B cell (primary cell): Measurements from ENCODE around the gene IER2. TPM values are rescaled to one million over a fixed set of nuclear protein-coding genes. Genes with fewer than 3 reads are reported as not detected.

Experiments used
- ATAC-seq: fragments of 200-7000 bp; cut with Tn5 transposase; one replicate; pipeline ENCODE4 v1.10.0; 2021; ENCODE audit warnings: low read depth, mild to moderate bottlenecking, moderate number of reproducible peaks, moderate library complexity
- CTCF ChIA-PET: fragments of 350-600 bp; sonication (Branson Sonifier 250); formaldehyde crosslinking; loops from one replicate; lab custom pipeline; 2021; ENCODE audit warnings: antibody characterized with exemption, inconsistent platforms; lab: Charles Lee
- POLR2A ChIA-PET: fragments of 350-600 bp; sonication (Branson Sonifier 250); formaldehyde crosslinking; loops from one replicate; lab custom pipeline; 2021; ENCODE audit warnings: antibody characterized with exemption; lab: Charles Lee
- DNase-seq: peaks from one replicate; pipeline ENCODE4 v3.0.0; 2013
- H2AFZ ChIP-seq: 2 replicates; pipeline ENCODE4 v1.6.1; 2012; ENCODE audit warnings: mild to moderate bottlenecking, low read depth, low read length; ENCODE audit not compliant: insufficient read depth, poor library complexity, severe bottlenecking
- H3K27ac ChIP-seq, 2 donors: 1 replicate in 1 of 2; 2 replicates in 1 of 2; pipeline ENCODE4 v1.5.1; 2012 to 2013; ENCODE audit warnings: low read length in 2 of 2, mild to moderate bottlenecking in 2 of 2, moderate library complexity in 1 of 2
- H3K27me3 ChIP-seq, 4 experiments: fragments of 200-600 bp in 1 of 4; sonication (generic) in 1 of 4; replicated peaks in 1 of 4; 1 replicate in 2 of 4; 2 replicates in 2 of 4; pipeline versions ENCODE4 v1.6.1 to v1.7.0; 2013 to 2016; ENCODE audit warnings: low read length in 3 of 4, mild to moderate bottlenecking in 2 of 4, mixed read lengths in 1 of 4, moderate library complexity in 1 of 4; ENCODE audit not compliant: insufficient read depth in 4 of 4, control insufficient read depth in 3 of 4; ENCODE audit errors: control extremely low read depth in 1 of 4
- H3K36me3 ChIP-seq, 2 experiments: replicated peaks in 1 of 2; 1 replicate in 1 of 2; 2 replicates in 1 of 2; pipeline versions ENCODE4 v1.6.1 to v1.7.1; 2013; ENCODE audit warnings: low read length in 1 of 2; ENCODE audit not compliant: insufficient read depth in 2 of 2, control insufficient read depth in 1 of 2; ENCODE audit errors: control extremely low read depth in 1 of 2, extremely low read depth in 1 of 2
- H3K4me1 ChIP-seq, 2 donors: fragments of 200-600 bp in 1 of 2; sonication (generic) in 1 of 2; 1 replicate in 1 of 2; 2 replicates in 1 of 2; pipeline versions ENCODE4 v1.5.1 to v1.6.1; 2013 to 2017; ENCODE audit warnings: low read length in 2 of 2; ENCODE audit not compliant: control insufficient read depth in 2 of 2, insufficient read depth in 2 of 2
- H3K4me2 ChIP-seq: replicated peaks from 2 replicates; pipeline ENCODE3; 2012; ENCODE audit warnings: mild to moderate bottlenecking, low read depth, low read length; ENCODE audit not compliant: poor library complexity, severe bottlenecking
- H3K4me3 ChIP-seq, 5 experiments: fragments of 200-600 bp in 1 of 5; sonication (generic) in 1 of 5; 1 replicate in 3 of 5; 2 replicates in 2 of 5; pipeline versions ENCODE4 v1.5.1 to v1.7.0; 2011 to 2016; ENCODE audit warnings: low read length in 4 of 5, mild to moderate bottlenecking in 4 of 5, low read depth in 2 of 5, control low read depth in 1 of 5, moderate library complexity in 1 of 5; ENCODE audit not compliant: insufficient read depth in 1 of 5; ENCODE audit errors: control extremely low read depth in 1 of 5, extremely low read depth in 1 of 5
- H3K79me2 ChIP-seq: fragments of 200-600 bp; sonication (generic); one replicate; pipeline ENCODE4 v1.6.0; 2016; ENCODE audit warnings: low read length; ENCODE audit not compliant: control insufficient read depth, insufficient read depth
- H3K9ac ChIP-seq: fragments of 200-600 bp; sonication (generic); 2 replicates; pipeline ENCODE4 v1.6.1; 2017; ENCODE audit warnings: mild to moderate bottlenecking, low read length, moderate library complexity
- H3K9me3 ChIP-seq, 3 donors: one replicate each; pipeline versions ENCODE4 v1.6.1 to v1.7.1; 2013; ENCODE audit warnings: low read length in 2 of 3; ENCODE audit not compliant: control insufficient read depth in 2 of 3, insufficient read depth in 1 of 3; ENCODE audit errors: control extremely low read depth in 1 of 3
- H4K20me1 ChIP-seq: 2 replicates; pipeline ENCODE4 v1.6.0; 2012; ENCODE audit warnings: mild to moderate bottlenecking, low read length; ENCODE audit not compliant: insufficient read depth, control insufficient read depth, poor library complexity, severe bottlenecking
- H3K27ac Mint-ChIP-seq: one replicate; pipeline ENCODE4 v1.8.0; 2021; ENCODE audit warnings: mixed read lengths
- H3K27me3 Mint-ChIP-seq: one replicate; pipeline ENCODE4 v1.8.0; 2021; ENCODE audit warnings: mixed read lengths
- H3K4me1 Mint-ChIP-seq: one replicate; pipeline ENCODE4 v1.8.0; 2021; ENCODE audit warnings: mixed read lengths
- H3K4me3 Mint-ChIP-seq: one replicate; pipeline ENCODE4 v1.8.0; 2021; ENCODE audit warnings: mixed read lengths
- H3K9me3 Mint-ChIP-seq: one replicate; pipeline ENCODE4 v1.8.0; 2022; ENCODE audit warnings: mixed read lengths; ENCODE audit not compliant: insufficient read depth
- EZH2 ChIP-seq: IDR thresholded peaks from 2 replicates; pipeline ENCODE4 v1.6.1; 2012; ENCODE audit warnings: borderline replicate concordance, low read depth, mild to moderate bottlenecking, moderate library complexity, low read length; ENCODE audit not compliant: insufficient read depth, poor library complexity, severe bottlenecking
- WGBS: methylation state at CpG from one replicate; pipeline ENCODE4 v1.1.5; 2013; ENCODE audit warnings: missing lambda C conversion rate; ENCODE audit not compliant: insufficient coverage; 5-methylcytosine and 5-hydroxymethylcytosine counted together
- intact Hi-C: fragments of 100-400 bp; cut with micrococcal nuclease; formaldehyde crosslinking; loops from one replicate; pipeline ENCODE4 v1.10.0; 2022
- polyA plus RNA-seq: library from polyadenylated mRNA; depleted of rRNA; stranded (reverse); fragments of >200 nt; gene quantifications from 2 replicates; pipeline ENCODE4 v1.2.3, GENCODE V29; 2012
- total RNA-seq, 2 donors: library from RNA; stranded (reverse); fragments of 120-200 nt in 1 of 2; gene quantifications; 1 replicate in 1 of 2; 2 replicates in 1 of 2; pipeline versions ENCODE4 v1.2.3 to v1.2.4, GENCODE V29; 2013 to 2022
- TF ChIP-seq, protein P1 (sequence below): fragments of 200-600 bp; IDR thresholded peaks from one replicate; pipeline ENCODE4 v1.8.0; 2022; ENCODE audit warnings: antibody characterized with exemption, mild to moderate bottlenecking

The IER2 gene
- total and polyA plus RNA-seq, 2 donors (not counting 1 experiment from before 2014, with no cell fraction given) = 189 to 2,152 TPM

DNA sequence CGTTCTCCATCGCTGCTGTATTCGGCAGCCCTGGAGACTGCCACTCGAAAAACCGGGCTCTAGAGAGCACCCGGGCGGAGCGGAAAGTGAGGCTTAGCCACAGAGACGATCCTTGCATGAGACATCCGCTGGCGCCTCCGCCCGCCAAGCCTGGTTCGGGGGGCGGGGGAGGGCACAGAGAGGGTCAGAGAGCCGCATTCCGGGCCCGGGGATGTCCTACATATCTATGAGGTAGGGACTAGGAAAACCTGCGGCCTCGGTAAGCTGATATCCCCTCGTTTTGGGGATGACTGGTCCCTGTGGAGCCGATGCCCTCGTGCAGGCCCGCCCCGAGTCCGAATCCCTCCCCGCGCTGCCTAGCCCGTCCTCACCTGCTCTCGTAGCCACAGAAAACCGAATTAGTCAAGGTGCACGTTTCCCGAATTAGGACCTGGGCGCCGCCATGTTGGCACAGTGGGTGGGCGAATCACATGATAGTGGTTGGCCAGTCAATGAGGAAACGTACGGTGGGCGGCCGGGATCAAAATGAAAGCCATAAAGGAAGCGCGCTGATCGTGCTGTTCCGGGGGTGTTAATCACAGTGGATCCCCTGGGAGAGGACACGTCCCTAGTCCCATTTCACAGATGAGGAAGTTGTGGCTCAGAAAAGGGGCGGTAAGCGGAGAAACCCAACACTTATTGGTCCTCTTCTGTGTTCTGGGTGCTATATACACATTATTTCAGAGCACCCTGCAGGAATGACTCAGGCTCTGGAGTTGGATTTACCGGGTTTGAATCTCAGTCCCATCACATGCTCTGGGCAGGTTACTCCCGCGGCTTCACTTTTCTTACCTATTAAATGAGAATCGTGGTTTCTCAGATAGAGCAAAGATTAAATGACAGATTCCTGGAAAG is 33.7 kb upstream of the IER2 start, which contains the start of gene TRMT1:
TRMT1 (minus strand) TSS at position 459 of the 894 bp plus-strand sequence; CDS start at position 118, 341 bp downstream.
- 0% methylated on average over 45 of the region's 51 CpGs for WGBS
- H3K4me1 Mint-ChIP-seq = peaks cover 44% of the 10 kb centered on the region

More for the DNA sequence above, 33.7 kb upstream of the IER2 start, which contains the start of gene TRMT1:
- ChIA-PET POLR2A (interaction anchor here (0.8 to 4.8 kb wide), 7 partner anchors 12 to 42 kb away, joined by 3 to 80 read pairs (median 22); partner anchors contain the start of genes IER2, LYL1 and STX10), CTCF (interaction anchor here (0.7 to 3.2 kb wide), 11 partner anchors 11 to 175 kb away, joined by 4 to 31 read pairs (median 11); no protein-coding TSS in a partner anchor)
- peaks cover 0 to 17% of the 10 kb centered on the region in 2 experiments for H3K36me3 ChIP-seq
- peak within 1 kb of the TSS; percentile 92 for H3K4me2 ChIP-seq
- DNase-seq (peak; percentile 93), ATAC-seq (peak; percentile 72)
- H3K79me2 ChIP-seq = peaks cover 75% of the 10 kb centered on the region
- Mint-ChIP-seq H3K27ac (peak within 1 kb of the TSS; percentile 95), H3K27me3 (no peaks in the 10 kb centered on the region), H3K4me3 (peak within 1 kb of the TSS; percentile 99), H3K9me3 (no peaks in the 10 kb centered on the region)
- H3K9me3 ChIP-seq = no peaks in the 10 kb centered on the region
- H3K27ac ChIP-seq = peak within 1 kb of the TSS; percentile 47 to 81
- H3K4me3 ChIP-seq = peak within 1 kb of the TSS; percentile 77 to 97 (median 85)
- intact Hi-C loops = loop anchor here (1.0 to 5.0 kb wide), 2 partner anchors 12 to 91 kb away; no protein-coding TSS in a partner anchor
- H4K20me1 ChIP-seq = peaks cover 29% of the 10 kb centered on the region
- H3K27me3 ChIP-seq = no peaks in the 10 kb centered on the region
- H2AFZ ChIP-seq = peak within 1 kb of the TSS; percentile 86
- H3K4me1 ChIP-seq = peaks cover 26 to 40% of the 10 kb centered on the region in 2 donors
- TF ChIP-seq, protein P1, sequence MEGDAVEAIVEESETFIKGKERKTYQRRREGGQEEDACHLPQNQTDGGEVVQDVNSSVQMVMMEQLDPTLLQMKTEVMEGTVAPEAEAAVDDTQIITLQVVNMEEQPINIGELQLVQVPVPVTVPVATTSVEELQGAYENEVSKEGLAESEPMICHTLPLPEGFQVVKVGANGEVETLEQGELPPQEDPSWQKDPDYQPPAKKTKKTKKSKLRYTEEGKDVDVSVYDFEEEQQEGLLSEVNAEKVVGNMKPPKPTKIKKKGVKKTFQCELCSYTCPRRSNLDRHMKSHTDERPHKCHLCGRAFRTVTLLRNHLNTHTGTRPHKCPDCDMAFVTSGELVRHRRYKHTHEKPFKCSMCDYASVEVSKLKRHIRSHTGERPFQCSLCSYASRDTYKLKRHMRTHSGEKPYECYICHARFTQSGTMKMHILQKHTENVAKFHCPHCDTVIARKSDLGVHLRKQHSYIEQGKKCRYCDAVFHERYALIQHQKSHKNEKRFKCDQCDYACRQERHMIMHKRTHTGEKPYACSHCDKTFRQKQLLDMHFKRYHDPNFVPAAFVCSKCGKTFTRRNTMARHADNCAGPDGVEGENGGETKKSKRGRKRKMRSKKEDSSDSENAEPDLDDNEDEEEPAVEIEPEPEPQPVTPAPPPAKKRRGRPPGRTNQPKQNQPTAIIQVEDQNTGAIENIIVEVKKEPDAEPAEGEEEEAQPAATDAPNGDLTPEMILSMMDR = no peak
- no peak for TF ChIP-seq EZH2
- H3K9ac ChIP-seq = peak within 1 kb of the TSS; percentile 93
